Ovary (tissue), 9 donors: Measurements from ENCODE around the gene UNKL. TPM values are rescaled to one million over a fixed set of nuclear protein-coding genes. Genes with fewer than 3 reads are reported as not detected.

Experiments used
- DNase-seq, 5 donors: peaks; one replicate each; pipeline ENCODE4 v3.0.0-alpha.2; 2019 to 2020
- H3K27ac ChIP-seq, 2 donors: fragments of 200-600 bp; one replicate each; pipeline versions ENCODE4 v1.5.1 to v1.8.0; 2019 to 2022
- H3K27me3 ChIP-seq: fragments of 200-600 bp; one replicate; pipeline ENCODE4 v1.8.0; 2022
- H3K36me3 ChIP-seq: fragments of 200-600 bp; sonication (generic); one replicate; pipeline ENCODE4 v1.5.1; 2019
- H3K4me1 ChIP-seq: one replicate; pipeline ENCODE4 v1.8.1; 2013; ENCODE audit warnings: mild to moderate bottlenecking, moderate library complexity; ENCODE audit not compliant: insufficient read depth
- H3K4me3 ChIP-seq: fragments of 200-600 bp; sonication (generic); one replicate; pipeline ENCODE4 v1.5.1; 2017
- H3K9me3 ChIP-seq, 2 donors: fragments of 200-600 bp in 1 of 2; sonication (generic) in 1 of 2; one replicate each; pipeline versions ENCODE4 v1.5.1 to v1.8.1; 2013 to 2019; ENCODE audit warnings: mild to moderate bottlenecking in 1 of 2, moderate library complexity in 1 of 2
- EP300 ChIP-seq: sonication (generic); formaldehyde crosslinking; IDR thresholded peaks from one replicate; pipeline ENCODE4 v1.6.1; 2017; ENCODE audit warnings: antibody characterized with exemption
- POLR2A ChIP-seq: fragments of 450-650 bp; IDR thresholded peaks from one replicate; pipeline ENCODE4 v1.6.1; 2017; ENCODE audit warnings: antibody characterized with exemption, mild to moderate bottlenecking, moderate library complexity
- WGBS, 3 donors: extraction: QIAGEN DNeasy Blood & Tissue Kit in 1 of 3; methylation state at CpG; one replicate each; pipeline versions ENCODE4 v1.1.5 to v1.1.7; 2013 to 2017; 5-methylcytosine and 5-hydroxymethylcytosine counted together
- intact Hi-C, 4 donors: fragments of 100-400 bp; cut with DNase I; formaldehyde crosslinking; loops; one replicate each; pipeline versions ENCODE4 v1.11.0 to v1.15.1; 2022 to 2023
- polyA plus RNA-seq, 2 donors: library from polyadenylated mRNA; stranded (reverse); fragments of 200-250 nt in 1 of 2; fragments of 350-450 nt in 1 of 2; fragmentation: Illumina TruSeq in 1 of 2; extraction: RNeasy Lipid Tissue Mini Kit (QIAGEN cat#74804) in 1 of 2; gene quantifications; one replicate each; pipeline ENCODE4 v1.2.3, GENCODE V29; 2013 to 2014
- total RNA-seq, 7 donors: library from RNA; depleted of rRNA in 2 of 7; stranded (reverse); fragments of >200 nt in 2 of 7; fragmentation: NEBNext Ultra II Directional in 3 of 7; extraction: Animal tissue kit (Norgen Biotek cat#: 25700) in 3 of 7; gene quantifications; one replicate each; pipeline versions ENCODE4 v1.1.0 to v1.2.4, GENCODE V29; 2016 to 2023
- TF ChIP-seq, protein P1 (sequence below), 3 donors: fragments of 450-650 bp in 2 of 3; fragments of 200-600 bp in 1 of 3; IDR thresholded peaks; one replicate each; pipeline versions ENCODE4 v1.5.1 to v1.8.0; 2016 to 2022; ENCODE audit warnings: antibody characterized with exemption in 3 of 3, mild to moderate bottlenecking in 1 of 3
- donor health status: DM: no; HTN: no; CAD: no; lungs with moderate emphysema.
- donor health status: DM: no; HTN: no; CAD: no.
- donor health status: Bipolar disorder and iron deficiency.
- donor health status: DM: yes; HTN: yes; CAD: no.
- donor health status: DM: no; HTN: no; CAD: no.
- donor health status: DM: yes; HTN: yes; CAD: no.

The UNKL gene
- total and polyA plus RNA-seq, 9 donors: 7.0 to 44.8 (median 32.5) TPM

DNA sequence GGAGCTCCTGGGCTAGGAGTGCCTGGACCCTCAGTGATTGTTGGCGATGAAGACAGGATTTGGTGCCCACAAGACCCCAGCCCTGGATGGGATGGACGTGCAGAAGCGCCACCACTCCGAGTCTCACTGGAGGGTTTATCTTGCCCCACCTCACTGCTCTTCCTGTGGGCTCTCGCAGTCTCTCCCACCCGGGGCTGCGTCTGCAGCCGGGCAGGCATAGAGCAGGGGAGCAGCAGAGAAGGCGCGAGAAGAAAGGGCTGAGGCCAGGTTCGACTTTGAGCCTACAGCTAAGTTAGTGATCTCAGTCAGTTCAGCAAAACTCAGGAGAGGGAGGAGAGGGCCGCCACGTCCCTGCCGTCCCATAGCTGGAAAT lies 98.5 kb downstream of the UNKL start:
- TF ChIP-seq EP300 (no peak), POLR2A (no peak)
- TF ChIP-seq, protein P1, sequence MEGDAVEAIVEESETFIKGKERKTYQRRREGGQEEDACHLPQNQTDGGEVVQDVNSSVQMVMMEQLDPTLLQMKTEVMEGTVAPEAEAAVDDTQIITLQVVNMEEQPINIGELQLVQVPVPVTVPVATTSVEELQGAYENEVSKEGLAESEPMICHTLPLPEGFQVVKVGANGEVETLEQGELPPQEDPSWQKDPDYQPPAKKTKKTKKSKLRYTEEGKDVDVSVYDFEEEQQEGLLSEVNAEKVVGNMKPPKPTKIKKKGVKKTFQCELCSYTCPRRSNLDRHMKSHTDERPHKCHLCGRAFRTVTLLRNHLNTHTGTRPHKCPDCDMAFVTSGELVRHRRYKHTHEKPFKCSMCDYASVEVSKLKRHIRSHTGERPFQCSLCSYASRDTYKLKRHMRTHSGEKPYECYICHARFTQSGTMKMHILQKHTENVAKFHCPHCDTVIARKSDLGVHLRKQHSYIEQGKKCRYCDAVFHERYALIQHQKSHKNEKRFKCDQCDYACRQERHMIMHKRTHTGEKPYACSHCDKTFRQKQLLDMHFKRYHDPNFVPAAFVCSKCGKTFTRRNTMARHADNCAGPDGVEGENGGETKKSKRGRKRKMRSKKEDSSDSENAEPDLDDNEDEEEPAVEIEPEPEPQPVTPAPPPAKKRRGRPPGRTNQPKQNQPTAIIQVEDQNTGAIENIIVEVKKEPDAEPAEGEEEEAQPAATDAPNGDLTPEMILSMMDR (IDR thresholded peaks at IDR 0.05): no peak
- no peaks in the 10 kb centered on the region for H3K9me3 ChIP-seq
- no peak for DNase-seq
- peaks cover 24% of the 10 kb centered on the region for H3K4me1 ChIP-seq
- no peak overlapping the region for H3K27ac ChIP-seq
- no peaks in the 10 kb centered on the region for H3K36me3 ChIP-seq
- no peak overlapping the region for H3K4me3 ChIP-seq
- WGBS, 3 donors: 78 to 85% (median 81%) methylated on average over 14 of the region's 14 CpGs
- intact Hi-C loops: no loop called here
- no peaks in the 10 kb centered on the region for H3K27me3 ChIP-seq

DNA sequence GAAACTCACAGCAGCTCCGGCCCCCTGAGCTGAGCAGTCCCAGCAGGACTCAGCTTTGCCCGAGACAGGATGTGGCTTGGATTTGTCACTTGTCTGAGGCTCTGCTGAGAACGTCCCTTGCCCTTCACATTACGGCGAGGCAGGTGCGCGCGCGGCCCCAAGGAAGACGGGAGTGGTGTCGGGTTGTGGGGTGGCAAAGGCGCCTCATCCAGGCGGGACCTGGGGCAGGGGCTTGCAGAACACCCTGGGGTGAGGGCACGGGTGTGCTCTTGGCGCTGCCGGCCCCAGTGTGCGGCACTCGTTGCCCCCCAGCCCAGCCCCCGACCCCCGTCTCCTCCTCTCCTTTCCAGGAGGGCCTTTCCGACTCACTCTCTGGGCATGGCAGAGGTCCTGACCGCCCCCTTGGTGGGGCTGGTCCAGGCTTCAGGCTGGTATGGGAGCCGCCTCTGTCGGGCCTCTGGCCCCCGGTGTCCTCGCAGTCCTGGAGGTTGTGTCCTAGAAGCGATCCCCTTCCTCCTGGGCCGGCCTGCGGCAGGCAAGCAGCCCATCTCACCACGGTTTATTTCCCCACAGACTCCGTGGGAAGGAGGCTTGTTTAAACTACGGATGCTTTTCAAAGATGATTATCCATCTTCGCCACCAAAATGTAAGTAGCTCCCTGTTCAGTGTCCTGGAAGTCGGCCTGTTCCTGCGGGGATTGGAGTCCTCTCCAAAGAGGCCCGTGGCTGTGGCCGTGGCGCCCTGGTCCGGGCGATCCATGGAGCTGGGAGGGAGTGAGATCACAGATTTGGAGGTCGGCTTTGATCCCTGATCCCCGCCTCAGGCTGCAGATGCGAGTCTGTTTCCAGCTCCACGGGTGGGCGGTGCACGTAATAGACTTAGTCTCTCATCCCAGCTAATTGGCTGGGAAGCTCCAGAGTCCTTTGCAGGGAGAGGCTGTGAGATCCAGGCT lies 99.1 kb downstream of the UNKL start:
- DNase-seq: no peak
- intact Hi-C loops: no loop called here

DNA sequence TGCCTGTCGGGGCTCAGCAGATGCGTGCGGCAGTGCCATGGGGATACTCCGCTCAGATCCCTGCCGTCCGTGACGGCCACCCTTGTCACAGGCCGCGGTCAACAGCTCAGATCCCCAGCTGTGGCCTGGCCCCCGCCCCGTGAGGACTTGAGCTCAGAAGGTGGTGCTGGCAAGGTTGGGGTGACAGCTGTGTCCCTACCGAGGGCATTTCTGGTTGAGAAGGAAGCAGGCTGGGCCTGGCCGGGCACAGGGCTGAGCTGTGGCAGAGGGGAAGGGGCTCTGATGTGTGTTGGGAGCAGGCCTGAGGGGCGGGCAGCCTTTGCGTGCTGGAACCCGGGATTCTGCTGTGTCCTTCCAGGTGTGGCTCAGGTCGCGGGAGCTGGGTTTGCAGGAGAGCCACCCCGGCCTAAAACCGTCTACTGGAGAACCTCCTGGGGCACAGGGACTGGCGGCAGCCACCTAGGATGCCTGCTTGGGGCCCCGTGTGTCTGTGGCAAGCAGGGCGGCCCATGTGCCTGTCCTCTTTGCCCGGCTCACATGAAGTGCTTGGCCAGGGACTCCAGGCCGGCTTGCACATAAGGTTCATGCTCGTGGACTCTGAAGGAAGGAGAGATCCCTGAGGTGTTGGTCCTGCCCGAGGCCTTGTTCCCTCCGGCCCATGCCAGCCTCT lies 100.0 kb downstream of the UNKL start:
- intact Hi-C loops: no loop called here
- Histone ChIP-seq H3K36me3 (no peaks in the 10 kb centered on the region), H3K27me3 (no peaks in the 10 kb centered on the region), H3K4me1 (peaks cover 27% of the 10 kb centered on the region), H3K27ac (no peak overlapping the region), H3K9me3 (no peaks in the 10 kb centered on the region), H3K4me3 (no peak overlapping the region)
- TF ChIP-seq, protein P1 (IDR thresholded peaks at IDR 0.05): no peak
- TF ChIP-seq POLR2A (no peak), EP300 (no peak)
- DNase-seq: no peak
- WGBS, 3 donors: 77 to 81% (median 80%) methylated on average over 28 of the region's 28 CpGs

More for the DNA sequence above, 99.1 kb downstream of the UNKL start:
- Histone ChIP-seq H3K36me3 (no peaks in the 10 kb centered on the region), H3K9me3 (no peaks in the 10 kb centered on the region), H3K27ac (no peak overlapping the region), H3K4me3 (no peak overlapping the region), H3K27me3 (no peaks in the 10 kb centered on the region), H3K4me1 (peaks cover 27% of the 10 kb centered on the region)
- 78 to 83% (median 79%) methylated on average over 39 to 46 of the region's 46 CpGs for WGBS, 3 donors
- TF ChIP-seq POLR2A (no peak), EP300 (no peak)
- TF ChIP-seq, protein P1 (IDR thresholded peaks at IDR 0.05): no peak

DNA sequence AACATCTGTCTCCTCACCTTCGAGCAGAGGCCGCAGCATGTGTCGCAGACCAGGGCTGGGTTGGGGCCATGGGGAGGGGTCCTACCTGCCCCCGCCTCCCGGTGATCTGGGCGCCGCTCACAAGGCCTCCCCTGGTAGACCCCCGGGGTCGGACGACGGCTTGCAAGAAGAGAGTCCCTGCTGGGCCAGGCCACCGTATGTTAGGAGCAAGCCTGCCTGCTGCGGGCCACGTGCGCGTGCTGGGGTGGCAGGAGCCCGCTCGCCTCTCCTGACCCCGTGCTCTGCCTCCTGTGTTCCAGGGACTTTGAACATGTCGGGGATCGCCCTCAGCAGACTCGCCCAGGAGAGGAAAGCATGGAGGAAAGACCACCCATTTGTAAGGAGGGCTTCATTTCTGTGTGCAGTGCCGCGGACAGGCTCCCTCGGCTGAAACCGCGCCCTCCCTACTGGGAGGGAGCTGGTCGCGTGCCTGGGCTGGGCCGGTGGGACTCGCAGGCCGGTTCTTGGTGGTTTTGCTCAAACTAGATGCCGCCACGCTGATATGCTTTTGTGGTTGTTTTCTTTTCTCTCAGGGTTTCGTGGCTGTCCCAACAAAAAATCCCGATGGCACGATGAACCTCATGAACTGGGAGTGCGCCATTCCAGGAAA lies 100.7 kb downstream of the UNKL start:
- intact Hi-C loops: no loop called here
- H3K36me3 ChIP-seq: no peaks in the 10 kb centered on the region
- DNase-seq: no peak

More for the DNA sequence above, 100.7 kb downstream of the UNKL start:
- Histone ChIP-seq H3K27me3 (no peaks in the 10 kb centered on the region), H3K4me3 (no peak overlapping the region), H3K9me3 (no peaks in the 10 kb centered on the region), H3K27ac (no peak overlapping the region), H3K4me1 (peaks cover 27% of the 10 kb centered on the region)
- TF ChIP-seq, protein P1 (IDR thresholded peaks at IDR 0.05): no peak
- TF ChIP-seq EP300 (no peak), POLR2A (no peak)
- 79 to 89% (median 82%) methylated on average over 27 to 38 of the region's 38 CpGs for WGBS, 3 donors
